Activated T-helper 17 cell treated with anti-CD3 and anti-CD28 coated beads, Interleukin-2, amount 50 U/mL, for 72 hours (primary cell): ENCODE results near the gene YARS1. TPM values are rescaled to one million over a fixed set of nuclear protein-coding genes. Genes with fewer than 3 reads are reported as not detected.

ENCODE experiments used
- ATAC-seq: fragments of 150-1000 bp; cut with Tn5 transposase; replicated peaks from 2 replicates; pipeline ENCODE4 v1.10.0; 2021; ENCODE audit warnings: mild to moderate bottlenecking, moderate library complexity
- H3K27ac Mint-ChIP-seq: one replicate; pipeline ENCODE4 v1.8.0; 2022; ENCODE audit warnings: mixed read lengths
- H3K27me3 Mint-ChIP-seq: one replicate; pipeline ENCODE4 v1.8.0; 2022; ENCODE audit warnings: mixed read lengths
- H3K36me3 Mint-ChIP-seq: one replicate; pipeline ENCODE4 v1.8.0; 2022; ENCODE audit warnings: low read depth, mild to moderate bottlenecking, mixed read lengths
- H3K4me1 Mint-ChIP-seq: one replicate; pipeline ENCODE4 v1.8.0; 2022; ENCODE audit warnings: mixed read lengths
- H3K4me3 Mint-ChIP-seq: one replicate; pipeline ENCODE4 v1.8.0; 2022; ENCODE audit warnings: mild to moderate bottlenecking, mixed read lengths
- H3K9me3 Mint-ChIP-seq: one replicate; pipeline ENCODE4 v1.8.0; 2022; ENCODE audit warnings: mixed read lengths
- total RNA-seq, 2 donors: library from RNA; stranded (reverse); gene quantifications; one replicate each; pipeline ENCODE4 v1.2.3, GENCODE V29; 2022

The YARS1 gene
- total RNA-seq, 2 donors from 2014 or later: 101 to 176 TPM

DNA sequence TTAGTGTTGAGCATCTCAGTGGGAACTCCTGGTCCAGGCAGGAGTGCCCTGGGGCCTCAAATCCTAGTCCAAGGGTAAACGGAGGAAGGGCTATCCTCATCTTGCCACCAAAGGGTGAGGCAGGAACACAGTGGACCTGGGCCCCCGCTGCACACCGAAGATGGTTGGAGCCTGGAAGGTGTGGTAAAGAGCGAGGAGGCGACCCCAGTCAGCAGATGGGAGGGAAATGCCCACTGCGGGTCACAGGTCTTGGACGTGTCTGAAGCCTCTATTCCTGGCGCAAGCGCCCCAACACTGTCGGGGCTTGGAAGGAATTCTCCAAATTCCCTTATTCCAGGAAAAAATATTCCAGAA is 76.1 kb downstream of the YARS1 start:
- no peaks in the 10 kb centered on the region for H3K9me3 Mint-ChIP-seq
- H3K4me3 Mint-ChIP-seq: peak overlapping the region; percentile 63
- peaks cover 13% of the 10 kb centered on the region for H3K27me3 Mint-ChIP-seq
- H3K36me3 Mint-ChIP-seq: no peaks in the 10 kb centered on the region
- no peaks in the 10 kb centered on the region for H3K4me1 Mint-ChIP-seq
- no peak for ATAC-seq
- no peak overlapping the region for H3K27ac Mint-ChIP-seq

DNA sequence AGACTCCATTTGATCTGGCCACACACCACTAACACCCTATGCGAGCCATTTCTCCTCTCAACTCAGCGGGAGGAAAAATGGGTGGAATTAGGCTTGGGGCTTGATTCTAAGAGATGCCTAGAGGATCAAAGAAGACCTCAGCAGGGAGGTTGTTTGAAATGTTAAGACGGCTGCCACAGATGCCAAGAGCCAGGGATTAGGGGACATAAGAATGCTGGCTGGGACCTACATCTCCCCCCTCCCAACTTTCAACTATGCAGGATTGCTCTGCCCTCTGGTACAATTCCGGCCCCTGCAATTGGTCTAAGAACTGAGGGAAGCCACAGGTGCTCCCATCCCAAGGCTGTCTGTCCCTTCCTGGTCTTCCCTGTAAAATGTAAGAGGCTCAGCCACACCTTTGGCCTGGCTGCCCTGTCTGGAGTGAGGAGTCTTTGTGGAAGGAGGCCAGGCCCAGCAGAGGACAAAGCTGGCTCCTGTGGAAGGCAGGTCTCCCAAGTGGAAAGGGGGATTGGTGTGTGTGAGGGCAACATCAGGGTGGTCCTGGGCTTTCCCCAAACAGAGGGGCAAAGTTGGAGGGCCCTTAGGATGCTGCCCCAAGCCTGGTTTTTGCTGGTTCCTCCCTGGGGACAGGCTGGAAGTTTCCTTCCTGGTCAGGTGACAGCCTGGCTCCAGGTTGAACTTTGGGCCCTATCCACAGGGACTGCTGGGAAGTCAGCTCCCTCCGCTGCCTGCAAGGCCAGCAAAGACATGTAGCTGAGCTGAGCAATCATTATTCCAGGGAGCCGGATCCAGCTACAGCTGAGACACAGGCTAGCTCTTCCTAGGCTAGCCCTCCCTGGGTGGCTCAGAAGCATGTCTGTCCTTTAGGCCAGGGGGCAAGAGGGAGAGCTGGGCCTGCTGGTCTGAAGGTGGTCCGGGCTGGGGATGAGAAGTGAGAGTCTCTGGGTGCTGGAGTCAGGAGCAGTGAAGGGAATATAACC is 80.1 kb downstream of the YARS1 start:
- Mint-ChIP-seq H3K9me3 (no peaks in the 10 kb centered on the region), H3K4me1 (no peaks in the 10 kb centered on the region), H3K27me3 (peaks cover 10% of the 10 kb centered on the region), H3K4me3 (no peak overlapping the region), H3K27ac (no peak overlapping the region), H3K36me3 (no peaks in the 10 kb centered on the region)
- no peak for ATAC-seq

DNA sequence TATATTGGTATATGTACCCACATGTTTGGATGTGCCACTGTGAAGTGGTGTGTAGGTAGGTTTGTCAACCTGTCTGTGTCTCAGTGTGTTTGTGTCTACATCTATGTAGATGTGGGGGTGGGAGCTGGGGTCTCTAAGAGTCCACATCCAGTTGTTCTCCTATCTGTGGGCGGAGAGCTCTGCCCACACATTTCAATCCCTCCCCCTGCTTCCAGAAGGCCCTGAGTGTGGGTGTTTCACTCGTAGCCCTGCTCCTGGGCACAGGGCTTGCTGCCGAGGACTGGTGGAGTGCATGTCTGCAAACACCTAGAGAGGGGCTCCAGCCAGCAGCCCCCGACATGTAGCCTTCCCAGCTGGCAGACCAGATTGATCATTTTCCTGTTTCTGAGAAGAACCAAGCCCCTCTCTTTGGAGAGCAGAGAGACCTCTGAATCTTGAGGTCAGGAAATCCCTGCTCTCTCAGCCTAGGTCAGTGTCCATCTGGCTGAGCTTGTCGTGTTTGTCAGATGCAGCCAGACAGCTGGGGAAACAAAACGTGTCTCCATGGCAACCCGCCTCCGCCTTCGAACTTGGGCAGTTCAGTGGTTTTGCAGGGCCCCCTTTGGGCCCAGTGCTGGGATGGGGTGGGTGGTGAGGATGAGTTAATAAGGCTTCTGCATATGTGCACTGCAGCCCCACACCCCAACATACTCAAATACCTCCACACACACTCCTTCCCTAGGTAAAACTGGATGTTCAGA is 83.4 kb downstream of the YARS1 start:
- H3K4me3 Mint-ChIP-seq: no peak overlapping the region
- no peak overlapping the region for H3K27ac Mint-ChIP-seq
- H3K36me3 Mint-ChIP-seq: no peaks in the 10 kb centered on the region
- H3K4me1 Mint-ChIP-seq: peaks cover 5% of the 10 kb centered on the region
- peaks cover 5% of the 10 kb centered on the region for H3K27me3 Mint-ChIP-seq
- no peak for ATAC-seq
- no peaks in the 10 kb centered on the region for H3K9me3 Mint-ChIP-seq

DNA sequence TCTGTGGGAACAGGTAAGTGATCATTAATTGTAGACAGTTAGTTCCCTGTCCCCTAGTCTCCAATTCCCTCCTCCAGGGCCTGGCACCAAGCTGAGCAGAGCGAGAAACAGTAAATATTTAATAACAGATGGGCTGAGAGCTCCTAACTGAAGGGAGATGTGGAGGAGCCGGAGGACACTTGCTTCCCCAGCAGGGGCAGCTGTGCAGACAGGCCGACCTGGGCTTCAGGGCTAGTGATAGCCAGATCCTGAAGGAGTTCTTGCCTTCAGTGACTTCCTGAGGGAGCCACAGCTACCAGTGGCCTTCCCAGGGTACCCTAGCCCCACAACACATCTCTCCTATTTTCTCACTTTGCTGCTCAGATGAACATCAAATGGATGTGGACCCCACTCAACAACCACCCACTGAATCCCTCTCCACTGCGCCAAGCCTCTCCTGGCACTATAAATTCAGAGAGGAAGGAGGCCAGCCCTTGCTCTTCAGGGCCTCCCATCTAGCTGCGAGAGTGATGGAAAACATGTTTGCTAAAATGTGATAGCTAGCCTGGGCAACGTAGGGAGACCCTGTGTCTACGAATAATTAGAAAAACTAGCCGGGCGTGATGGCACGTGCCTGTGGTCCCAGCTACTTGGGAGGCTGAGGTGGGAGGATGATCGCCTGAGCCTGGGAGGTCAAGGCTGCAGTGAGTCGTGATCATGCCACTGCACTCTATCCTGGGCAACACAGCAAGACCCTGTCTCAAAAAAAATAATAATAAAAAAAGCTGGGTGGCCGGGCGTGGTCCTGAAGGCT is 87.7 kb downstream of the YARS1 start:
- H3K4me3 Mint-ChIP-seq: no peak overlapping the region
- no peaks in the 10 kb centered on the region for H3K9me3 Mint-ChIP-seq
- H3K27me3 Mint-ChIP-seq: no peaks in the 10 kb centered on the region
- ATAC-seq: no peak
- no peaks in the 10 kb centered on the region for H3K36me3 Mint-ChIP-seq
- no peak overlapping the region for H3K27ac Mint-ChIP-seq
- peaks cover 13% of the 10 kb centered on the region for H3K4me1 Mint-ChIP-seq

DNA sequence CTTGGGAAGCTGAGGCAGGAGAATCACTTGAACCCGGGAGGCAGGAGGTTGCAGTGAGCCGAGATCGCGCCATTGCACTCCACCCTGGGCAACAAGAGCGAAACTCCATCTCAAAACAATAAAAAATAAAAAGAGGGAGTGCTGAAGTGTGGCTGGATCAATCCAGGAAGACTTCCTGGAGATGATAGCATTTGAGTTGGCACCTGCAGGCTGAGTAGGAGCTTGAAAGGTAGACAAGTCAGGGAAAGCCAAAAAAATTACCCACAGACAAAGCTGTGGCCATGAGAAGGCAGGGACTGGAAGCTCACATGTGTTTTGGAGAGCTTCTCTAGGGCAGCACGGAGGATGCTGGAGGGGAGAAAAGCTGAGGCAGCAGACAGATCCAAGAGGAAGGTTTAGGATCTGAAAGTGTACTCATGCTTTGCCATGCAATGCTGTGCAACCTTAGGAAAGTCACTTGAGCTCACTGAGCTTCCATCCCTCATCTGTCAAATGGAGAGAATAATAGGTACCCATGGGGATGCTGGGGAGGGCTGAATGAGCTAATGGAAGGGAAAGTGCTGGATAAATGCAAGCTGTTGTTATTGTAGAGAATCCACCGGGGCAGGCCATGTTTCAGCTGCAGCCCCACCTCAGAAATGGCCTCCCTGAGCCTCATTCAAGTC is 88.6 kb downstream of the YARS1 start:
- no peaks in the 10 kb centered on the region for H3K27me3 Mint-ChIP-seq
- H3K27ac Mint-ChIP-seq: no peak overlapping the region
- no peaks in the 10 kb centered on the region for H3K36me3 Mint-ChIP-seq
- H3K4me3 Mint-ChIP-seq: no peak overlapping the region
- ATAC-seq: no peak
- peaks cover 13% of the 10 kb centered on the region for H3K4me1 Mint-ChIP-seq
- no peaks in the 10 kb centered on the region for H3K9me3 Mint-ChIP-seq

DNA sequence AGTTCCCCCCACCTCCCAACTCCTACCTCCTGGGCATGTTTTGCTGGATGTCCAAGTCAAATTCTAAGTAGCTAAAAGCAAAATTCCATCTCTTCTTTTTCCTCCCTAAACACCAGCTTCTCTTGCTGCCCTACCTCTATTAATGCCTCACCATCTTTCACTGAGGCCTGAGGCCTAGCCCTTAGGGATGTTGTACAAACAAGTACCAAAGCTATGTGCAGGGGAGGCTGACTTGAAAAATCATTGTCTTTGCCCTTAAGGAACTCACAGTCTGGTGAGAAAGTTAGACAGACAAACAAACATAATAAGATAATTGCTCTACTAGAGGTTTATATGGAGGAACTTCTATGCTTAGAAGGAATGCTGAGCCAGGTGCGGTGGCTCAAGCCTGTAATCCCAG is 89.3 kb downstream of the YARS1 start:
- Mint-ChIP-seq H3K27ac (no peak overlapping the region), H3K4me1 (peaks cover 13% of the 10 kb centered on the region), H3K36me3 (no peaks in the 10 kb centered on the region), H3K9me3 (no peaks in the 10 kb centered on the region), H3K27me3 (no peaks in the 10 kb centered on the region), H3K4me3 (no peak overlapping the region)
- ATAC-seq: no peak

DNA sequence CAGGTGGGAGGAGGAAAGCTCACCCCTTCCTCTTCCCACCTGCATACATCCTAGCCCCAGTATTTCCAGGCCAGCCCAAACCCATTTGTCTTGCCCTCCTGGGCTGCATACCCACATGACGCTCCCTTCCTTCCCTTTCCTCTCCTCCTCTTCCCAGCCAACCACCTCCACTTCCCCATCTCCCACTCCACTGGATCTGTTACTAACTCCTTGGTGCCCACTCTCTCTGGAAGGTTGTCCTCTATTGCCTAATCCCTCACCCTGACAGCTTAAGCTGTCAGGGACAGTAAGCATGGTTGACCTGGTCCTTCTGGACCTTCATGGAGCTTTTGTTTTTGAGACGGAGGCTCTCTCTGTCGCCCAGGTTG is 91.6 kb downstream of the YARS1 start:
- Mint-ChIP-seq H3K27me3 (peaks cover 5% of the 10 kb centered on the region), H3K4me3 (no peak overlapping the region), H3K27ac (peak overlapping the region; percentile 4), H3K36me3 (no peaks in the 10 kb centered on the region), H3K4me1 (peaks cover 8% of the 10 kb centered on the region), H3K9me3 (no peaks in the 10 kb centered on the region)
- ATAC-seq: no peak

Other genes starting within 250 kb of the YARS1 start
- gene ZBTB8OS, start 166.8 kb downstream of the YARS1 start, total RNA-seq: 10 to 100 TPM; 52.9 to 68.0 TPM
- 100 to 1,000 TPM; 237 to 326 TPM for gene RBBP4, start 166.2 kb downstream of the YARS1 start, total RNA-seq
- gene SYNC, start 114.6 kb downstream of the YARS1 start, total RNA-seq: not detected
- gene S100PBP, start 295 bp upstream of the YARS1 start, total RNA-seq: 10 to 100 TPM; 42.7 to 48.1 TPM
- gene FNDC5, start 53.6 kb upstream of the YARS1 start, total RNA-seq: not detected
- under 1 TPM in 1 of 2 donors, not detected in 1; 0.98 TPM for gene HPCA, start 69.1 kb upstream of the YARS1 start, total RNA-seq
- gene TMEM54, start 84.0 kb upstream of the YARS1 start, total RNA-seq: under 1 TPM; 0.37 to 0.80 TPM
- 10 to 100 TPM; 32.2 to 65.6 TPM for gene RNF19B, start 147.5 kb upstream of the YARS1 start, total RNA-seq
- gene AK2, start 219.5 kb upstream of the YARS1 start, total RNA-seq: 100 to 1,000 TPM; 304 to 372 TPM